CD14-positive monocyte (primary cell): ENCODE measurements around the gene ZNF418. TPM values are rescaled to one million over a fixed set of nuclear protein-coding genes. Genes with fewer than 3 reads are reported as not detected.

Experiments used
- DNase-seq, 3 donors: peaks; one replicate each; pipeline ENCODE4 v3.0.0-alpha.2; 2011 to 2022
- H2AFZ ChIP-seq: 2 replicates; pipeline ENCODE4 v1.6.0; 2012; ENCODE audit warnings: mild to moderate bottlenecking, low read depth, low read length, inconsistent platforms; ENCODE audit not compliant: insufficient read depth, poor library complexity, severe bottlenecking
- H3K27ac ChIP-seq, 2 donors: 1 replicate in 1 of 2; 2 replicates in 1 of 2; pipeline ENCODE4 v1.5.1; 2012 to 2013; ENCODE audit warnings: low read length in 2 of 2, control low read depth in 1 of 2, inconsistent platforms in 1 of 2, low read depth in 1 of 2, mild to moderate bottlenecking in 1 of 2
- H3K27me3 ChIP-seq, 2 donors: one replicate each; pipeline versions ENCODE4 v1.6.0 to v1.6.1; 2011 to 2013; ENCODE audit warnings: low read length in 2 of 2; ENCODE audit not compliant: control insufficient read depth in 2 of 2, insufficient read depth in 2 of 2
- H3K36me3 ChIP-seq, 2 donors: replicated peaks in 1 of 2; 1 replicate in 1 of 2; 2 replicates in 1 of 2; pipeline versions ENCODE4 v1.5.1 to v1.6.1; 2012 to 2013; ENCODE audit warnings: low read length in 2 of 2, control low read depth in 1 of 2, inconsistent platforms in 1 of 2, mild to moderate bottlenecking in 1 of 2; ENCODE audit not compliant: insufficient read depth in 2 of 2, control insufficient read depth in 1 of 2
- H3K4me1 ChIP-seq, 2 donors: 1 replicate in 1 of 2; 2 replicates in 1 of 2; pipeline versions ENCODE4 v1.5.1 to v1.6.1; 2012 to 2013; ENCODE audit warnings: low read length in 2 of 2, control low read depth in 1 of 2, inconsistent platforms in 1 of 2, mild to moderate bottlenecking in 1 of 2, moderate library complexity in 1 of 2; ENCODE audit not compliant: insufficient read depth in 2 of 2, control insufficient read depth in 1 of 2
- H3K4me2 ChIP-seq: replicated peaks from 2 replicates; pipeline ENCODE3; 2012; ENCODE audit warnings: low read length, moderate library complexity, mild to moderate bottlenecking; ENCODE audit not compliant: poor library complexity, severe bottlenecking; ENCODE audit errors: extremely low read depth
- H3K4me3 ChIP-seq, 3 experiments: fragments of 200-600 bp in 1 of 3; sonication (generic) in 1 of 3; replicated peaks in 1 of 3; 1 replicate in 2 of 3; 2 replicates in 1 of 3; pipeline ENCODE4 v1.5.1; 2011 to 2013; ENCODE audit warnings: low read length in 3 of 3, mild to moderate bottlenecking in 3 of 3, control low read depth in 2 of 3, low read depth in 2 of 3, inconsistent platforms in 1 of 3, moderate library complexity in 1 of 3
- H3K79me2 ChIP-seq: 2 replicates; pipeline ENCODE4 v1.6.0; 2012; ENCODE audit warnings: mild to moderate bottlenecking, control low read depth, inconsistent platforms, low read length, moderate library complexity; ENCODE audit not compliant: insufficient read depth
- H3K9ac ChIP-seq: 2 replicates; pipeline ENCODE4 v1.6.0; 2017; ENCODE audit warnings: low read length, mild to moderate bottlenecking; ENCODE audit not compliant: insufficient read depth, poor library complexity, severe bottlenecking
- H3K9me3 ChIP-seq, 2 donors: replicated peaks in 1 of 2; 1 replicate in 1 of 2; 2 replicates in 1 of 2; pipeline versions ENCODE4 v1.5.1 to v1.6.1; 2012 to 2013; ENCODE audit warnings: low read length in 2 of 2, control low read depth in 1 of 2; ENCODE audit not compliant: control insufficient read depth in 1 of 2, insufficient read depth in 1 of 2
- H4K20me1 ChIP-seq: 2 replicates; pipeline ENCODE4 v1.6.0; 2012; ENCODE audit warnings: mild to moderate bottlenecking, low read length, control low read depth, moderate library complexity; ENCODE audit not compliant: insufficient read depth
- H3K27ac Mint-ChIP-seq, 7 donors: one replicate each; pipeline ENCODE4 v1.8.0; 2020; ENCODE audit warnings: mild to moderate bottlenecking in 7 of 7, mixed read lengths in 7 of 7, moderate library complexity in 6 of 7, inconsistent platforms in 2 of 7
- H3K27me3 Mint-ChIP-seq, 3 donors: one replicate each; pipeline ENCODE4 v1.8.0; 2021 to 2022; ENCODE audit warnings: low read depth in 3 of 3, mild to moderate bottlenecking in 3 of 3, mixed read lengths in 3 of 3, moderate library complexity in 3 of 3, inconsistent platforms in 1 of 3
- H3K36me3 Mint-ChIP-seq, 2 donors: one replicate each; pipeline ENCODE4 v1.8.0; 2020; ENCODE audit warnings: mixed read lengths in 2 of 2, inconsistent platforms in 1 of 2, mild to moderate bottlenecking in 1 of 2
- H3K4me1 Mint-ChIP-seq: one replicate; pipeline ENCODE4 v1.8.0; 2020; ENCODE audit warnings: mild to moderate bottlenecking, mixed read lengths
- H3K4me3 Mint-ChIP-seq, 2 donors: one replicate each; pipeline ENCODE4 v1.8.0; 2020; ENCODE audit warnings: mild to moderate bottlenecking in 2 of 2, mixed read lengths in 2 of 2, moderate library complexity in 1 of 2
- H3K9me3 Mint-ChIP-seq, 7 donors: one replicate each; pipeline ENCODE4 v1.8.0; 2020 to 2022; ENCODE audit warnings: mixed read lengths in 7 of 7, mild to moderate bottlenecking in 6 of 7, moderate library complexity in 6 of 7, inconsistent platforms in 2 of 7
- CTCF ChIP-seq: fragments of 200-600 bp; IDR thresholded peaks from one replicate; pipeline ENCODE4 v1.8.0; 2022; ENCODE audit warnings: antibody characterized with exemption, mild to moderate bottlenecking
- WGBS: methylation state at CpG from one replicate; pipeline ENCODE4 v1.1.5; 2013; ENCODE audit warnings: missing lambda C conversion rate; ENCODE audit not compliant: insufficient coverage; 5-methylcytosine and 5-hydroxymethylcytosine counted together
- intact Hi-C, 2 donors: fragments of 100-400 bp; cut with micrococcal nuclease; formaldehyde crosslinking; loops; one replicate each; pipeline versions ENCODE4 v1.15.0 to v1.15.1; 2023
- polyA plus RNA-seq, 3 donors: library from polyadenylated mRNA; depleted of rRNA in 1 of 3; unstranded in 2 of 3; stranded (reverse) in 1 of 3; fragments of 300-500 nt in 2 of 3; fragments of >200 nt in 1 of 3; fragmentation: Illumina TruSeq in 2 of 3; gene quantifications; 1 replicate in 2 of 3; 2 replicates in 1 of 3; pipeline ENCODE4 v1.2.3, GENCODE V29; 2012 to 2021

The ZNF418 gene
- polyA plus RNA-seq, 3 donors = 0.74 to 1.4 TPM; not detected in 1

GRCh38 chr19:57946316-57946715 is 11.1 kb upstream of the ZNF418 start:
- WGBS = 48% methylated on average over 2 of the region's 2 CpGs
- Mint-ChIP-seq H3K27me3 (peaks cover 0 to 2% (median 0%) of the 10 kb centered on the region in 3 donors), H3K9me3 (peaks cover 64 to 97% (median 93%) of the 10 kb centered on the region in 7 donors), H3K4me3 (peak overlapping the region; percentile 11 to 22), H3K27ac (no peak overlapping the region), H3K4me1 (peaks cover 20% of the 10 kb centered on the region), H3K36me3 (peaks cover 43 to 45% of the 10 kb centered on the region in 2 donors)
- no peak for TF ChIP-seq CTCF
- H3K4me3 ChIP-seq = peak overlapping the region in 1 of 3 experiments; percentile 87
- peaks cover 21 to 32% of the 10 kb centered on the region in 2 donors for H3K36me3 ChIP-seq
- H3K4me1 ChIP-seq = peaks cover 12 to 19% of the 10 kb centered on the region in 2 donors
- DNase-seq = no peak
- no peak overlapping the region for H3K9ac ChIP-seq
- peaks cover 5% of the 10 kb centered on the region for H3K79me2 ChIP-seq
- peaks cover 88 to 91% of the 10 kb centered on the region in 2 donors for H3K9me3 ChIP-seq
- no peaks in the 10 kb centered on the region for H3K27me3 ChIP-seq
- no peaks in the 10 kb centered on the region for H4K20me1 ChIP-seq
- H3K27ac ChIP-seq = no peak overlapping the region
- H2AFZ ChIP-seq = peak overlapping the region; percentile 89
- peak overlapping the region; percentile 88 for H3K4me2 ChIP-seq
- intact Hi-C loops = no loop called here

DNA sequence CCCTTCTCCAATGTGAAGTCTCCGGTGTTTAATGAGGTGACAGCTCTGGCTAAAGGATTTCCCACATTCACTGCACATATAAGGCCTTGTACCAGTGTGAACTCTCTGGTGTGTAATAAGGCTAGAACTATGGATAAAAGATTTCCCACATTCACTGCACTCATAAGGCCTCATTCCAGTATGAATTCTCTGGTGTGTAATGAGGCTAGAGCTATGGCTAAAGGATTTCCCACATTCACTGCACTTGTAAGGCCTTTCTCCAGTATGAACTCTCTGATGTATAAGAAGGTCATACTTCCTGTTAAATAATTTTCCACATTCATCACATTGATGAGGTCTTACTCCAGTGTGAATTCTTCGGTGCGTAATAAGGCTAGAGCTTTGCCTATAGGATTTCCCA is 6.4 kb upstream of the ZNF418 start:
- Histone ChIP-seq H3K4me1 (peaks cover 3 to 4% of the 10 kb centered on the region in 2 donors), H3K36me3 (peaks cover 22 to 41% of the 10 kb centered on the region in 2 donors), H3K27me3 (no peaks in the 10 kb centered on the region), H3K9ac (no peak overlapping the region), H3K79me2 (peaks cover under 1% of the 10 kb centered on the region), H2AFZ (no peak overlapping the region), H4K20me1 (no peaks in the 10 kb centered on the region), H3K27ac (no peak overlapping the region), H3K9me3 (peaks cover 75 to 93% of the 10 kb centered on the region in 2 donors), H3K4me3 (peak overlapping the region in 1 of 3 experiments; percentile 24), H3K4me2 (no peak overlapping the region)
- Mint-ChIP-seq H3K4me3 (no peak overlapping the region), H3K9me3 (peaks cover 73 to 97% (median 94%) of the 10 kb centered on the region in 7 donors), H3K36me3 (peaks cover 52 to 75% of the 10 kb centered on the region in 2 donors), H3K27me3 (peaks cover 0 to 2% (median 0%) of the 10 kb centered on the region in 3 donors), H3K27ac (no peak overlapping the region), H3K4me1 (peaks cover 10% of the 10 kb centered on the region)
- intact Hi-C loops = no loop called here
- DNase-seq = no peak
- TF ChIP-seq CTCF = no peak
- WGBS = no CpG with 5 or more reads among the region's 3 CpGs
